ENCODE results near the gene TMPRSS11D. TPM values are rescaled to one million over a fixed set of nuclear protein-coding genes. Genes with fewer than 3 reads are reported as not detected.

Gene TMPRSS11D
- polyA plus RNA-seq, 1 donor from 2014 or later = not detected

- H3K27ac ChIP-seq (ENCODE audit: low read length) = no peak overlapping the region
- no peaks in the 10 kb centered on the region for H4K20me1 ChIP-seq (ENCODE audit: insufficient read depth)
- no peak overlapping the region for H3K4me3 ChIP-seq (ENCODE audit: low read length)
- H3K9me3 ChIP-seq (ENCODE audit: low read length) = no peaks in the 10 kb centered on the region
- H3K9ac ChIP-seq (ENCODE audit: low read length) = no peak overlapping the region
- no peaks in the 10 kb centered on the region for H3K79me2 ChIP-seq (replicated peaks; ENCODE audit: insufficient read depth, low read length)
- H3K36me3 ChIP-seq (ENCODE audit: insufficient read depth, low read length) = no peaks in the 10 kb centered on the region
- no peaks in the 10 kb centered on the region for H3F3A ChIP-seq (ENCODE audit: insufficient read depth, low read length, poor library complexity, severe bottlenecking)
- H3K27me3 ChIP-seq (ENCODE audit: insufficient read depth, low read depth, low read length) = no peaks in the 10 kb centered on the region
- H3K4me2 ChIP-seq (ENCODE audit: low read length) = no peak overlapping the region
- no peaks in the 10 kb centered on the region for H3K9me2 ChIP-seq (ENCODE audit: insufficient read depth, low read length)
- no peak overlapping the region for H2AFZ ChIP-seq (ENCODE audit: low read depth, low read length)
- TF ChIP-seq MXI1 (conservative IDR thresholded peaks at IDR 0.05; ENCODE audit: poor library complexity, severe bottlenecking) (no peak), POLR2AphosphoS5 (IDR thresholded peaks at IDR 0.05) (no peak), REST (IDR thresholded peaks at IDR 0.05; ENCODE audit: borderline replicate concordance) (no peak)
Measured at GRCh38 chr4:67810011-67810410, 73.8 kb downstream of the TMPRSS11D start.

DNA sequence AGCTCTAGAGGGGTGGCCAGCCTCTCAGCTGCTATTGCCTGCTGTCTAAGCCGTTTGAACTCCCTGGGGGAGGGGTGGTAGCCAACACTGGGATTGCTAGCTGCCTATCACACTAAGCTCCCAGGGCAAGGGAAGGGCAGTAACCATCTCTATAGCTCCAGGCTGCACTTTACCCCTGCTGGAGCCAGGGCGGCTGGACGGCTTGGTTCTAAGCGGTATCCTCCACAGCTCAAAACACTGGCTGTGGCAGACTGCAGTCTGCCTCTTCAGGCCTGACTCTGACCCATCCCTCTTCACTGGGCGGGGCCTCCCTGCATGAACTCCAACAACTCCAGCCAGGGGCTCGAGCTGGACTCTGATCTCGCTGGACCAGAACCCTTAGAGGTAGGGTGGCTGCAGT lies 74.3 kb downstream of the TMPRSS11D start:
- H3K79me2 ChIP-seq (replicated peaks; ENCODE audit: insufficient read depth, low read length) = no peaks in the 10 kb centered on the region
- no peak for TF ChIP-seq MXI1 (conservative IDR thresholded peaks at IDR 0.05; ENCODE audit: poor library complexity, severe bottlenecking)
- no peak for TF ChIP-seq REST (IDR thresholded peaks at IDR 0.05; ENCODE audit: borderline replicate concordance)
- no peak for TF ChIP-seq SMC3 (conservative IDR thresholded peaks at IDR 0.05; ENCODE audit: poor library complexity)
- TF ChIP-seq EP300 (conservative IDR thresholded peaks at IDR 0.05; ENCODE audit: poor library complexity, severe bottlenecking) = no peak
- no peak for TF ChIP-seq TAF1 (IDR thresholded peaks at IDR 0.05; ENCODE audit: low read depth)
- no peak for TF ChIP-seq RAD21 (conservative IDR thresholded peaks at IDR 0.05)
- TF ChIP-seq, protein P1, sequence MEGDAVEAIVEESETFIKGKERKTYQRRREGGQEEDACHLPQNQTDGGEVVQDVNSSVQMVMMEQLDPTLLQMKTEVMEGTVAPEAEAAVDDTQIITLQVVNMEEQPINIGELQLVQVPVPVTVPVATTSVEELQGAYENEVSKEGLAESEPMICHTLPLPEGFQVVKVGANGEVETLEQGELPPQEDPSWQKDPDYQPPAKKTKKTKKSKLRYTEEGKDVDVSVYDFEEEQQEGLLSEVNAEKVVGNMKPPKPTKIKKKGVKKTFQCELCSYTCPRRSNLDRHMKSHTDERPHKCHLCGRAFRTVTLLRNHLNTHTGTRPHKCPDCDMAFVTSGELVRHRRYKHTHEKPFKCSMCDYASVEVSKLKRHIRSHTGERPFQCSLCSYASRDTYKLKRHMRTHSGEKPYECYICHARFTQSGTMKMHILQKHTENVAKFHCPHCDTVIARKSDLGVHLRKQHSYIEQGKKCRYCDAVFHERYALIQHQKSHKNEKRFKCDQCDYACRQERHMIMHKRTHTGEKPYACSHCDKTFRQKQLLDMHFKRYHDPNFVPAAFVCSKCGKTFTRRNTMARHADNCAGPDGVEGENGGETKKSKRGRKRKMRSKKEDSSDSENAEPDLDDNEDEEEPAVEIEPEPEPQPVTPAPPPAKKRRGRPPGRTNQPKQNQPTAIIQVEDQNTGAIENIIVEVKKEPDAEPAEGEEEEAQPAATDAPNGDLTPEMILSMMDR (IDR thresholded peaks at IDR 0.05; ENCODE audit: poor library complexity, severe bottlenecking) = no peak
- TF ChIP-seq POLR2AphosphoS5 (IDR thresholded peaks at IDR 0.05) = no peak
- no peak for TF ChIP-seq EZH2 (IDR thresholded peaks at IDR 0.05; ENCODE audit: borderline replicate concordance, insufficient read depth, low read length, poor library complexity, severe bottlenecking)
- no peaks in the 10 kb centered on the region for H3K9me2 ChIP-seq (ENCODE audit: insufficient read depth, low read length)
- no peaks in the 10 kb centered on the region for H3K27me3 ChIP-seq (ENCODE audit: insufficient read depth, low read depth, low read length)
- no peak overlapping the region for H2AFZ ChIP-seq (ENCODE audit: low read depth, low read length)
- no peak overlapping the region for H3K4me3 ChIP-seq (ENCODE audit: low read length)
- no peak overlapping the region for H3K9ac ChIP-seq (ENCODE audit: low read length)
- no peak overlapping the region for H3K4me2 ChIP-seq (ENCODE audit: low read length)
- H3F3A ChIP-seq (ENCODE audit: insufficient read depth, low read length, poor library complexity, severe bottlenecking) = no peaks in the 10 kb centered on the region
- H3K36me3 ChIP-seq (ENCODE audit: insufficient read depth, low read length) = no peaks in the 10 kb centered on the region
- no peaks in the 10 kb centered on the region for H3K9me3 ChIP-seq (ENCODE audit: low read length)
- H4K20me1 ChIP-seq (ENCODE audit: insufficient read depth) = no peaks in the 10 kb centered on the region
- H3K27ac ChIP-seq (ENCODE audit: low read length) = no peak overlapping the region
